Measurements from ENCODE around the gene TAS2R30. TPM values are rescaled to one million over a fixed set of nuclear protein-coding genes. Genes with fewer than 3 reads are reported as not detected.

TAS2R30 gene
- polyA plus RNA-seq, 1 donor from 2014 or later: 0.53 TPM

GRCh38 chr12:11092128-11092527, 42.3 kb downstream of the TAS2R30 start, which contains the start of gene TAS2R43:
TAS2R43 (minus strand) TSS chr12:11092313; CDS start chr12:11092229, 84 bp downstream.
- Histone ChIP-seq H3K9me2 (ENCODE audit: insufficient read depth, low read length) (no peaks in the 10 kb centered on the region), H3K4me2 (ENCODE audit: low read length) (no peak within 1 kb of the TSS), H3K79me2 (replicated peaks; ENCODE audit: insufficient read depth, low read length) (no peaks in the 10 kb centered on the region), H3K27me3 (ENCODE audit: insufficient read depth, low read depth, low read length) (no peaks in the 10 kb centered on the region), H3K4me3 (ENCODE audit: low read length) (no peak within 1 kb of the TSS), H3K9me3 (ENCODE audit: low read length) (no peaks in the 10 kb centered on the region), H3K27ac (ENCODE audit: low read length) (no peak within 1 kb of the TSS), H2AFZ (ENCODE audit: low read depth, low read length) (no peak within 1 kb of the TSS), H4K20me1 (ENCODE audit: insufficient read depth) (no peaks in the 10 kb centered on the region), H3K36me3 (ENCODE audit: insufficient read depth, low read length) (no peaks in the 10 kb centered on the region), H3F3A (ENCODE audit: insufficient read depth, low read length, poor library complexity, severe bottlenecking) (no peaks in the 10 kb centered on the region), H3K9ac (ENCODE audit: low read length) (no peak within 1 kb of the TSS)
- TF ChIP-seq EZH2 (IDR thresholded peaks at IDR 0.05; ENCODE audit: borderline replicate concordance, insufficient read depth, low read length, poor library complexity, severe bottlenecking): no peak
- no peak for TF ChIP-seq TAF1 (IDR thresholded peaks at IDR 0.05; ENCODE audit: low read depth)
- no peak for TF ChIP-seq MXI1 (conservative IDR thresholded peaks at IDR 0.05; ENCODE audit: poor library complexity, severe bottlenecking)
- TF ChIP-seq SMC3 (conservative IDR thresholded peaks at IDR 0.05; ENCODE audit: poor library complexity): no peak
- no peak for TF ChIP-seq POLR2AphosphoS5 (IDR thresholded peaks at IDR 0.05)
- TF ChIP-seq, protein P1, sequence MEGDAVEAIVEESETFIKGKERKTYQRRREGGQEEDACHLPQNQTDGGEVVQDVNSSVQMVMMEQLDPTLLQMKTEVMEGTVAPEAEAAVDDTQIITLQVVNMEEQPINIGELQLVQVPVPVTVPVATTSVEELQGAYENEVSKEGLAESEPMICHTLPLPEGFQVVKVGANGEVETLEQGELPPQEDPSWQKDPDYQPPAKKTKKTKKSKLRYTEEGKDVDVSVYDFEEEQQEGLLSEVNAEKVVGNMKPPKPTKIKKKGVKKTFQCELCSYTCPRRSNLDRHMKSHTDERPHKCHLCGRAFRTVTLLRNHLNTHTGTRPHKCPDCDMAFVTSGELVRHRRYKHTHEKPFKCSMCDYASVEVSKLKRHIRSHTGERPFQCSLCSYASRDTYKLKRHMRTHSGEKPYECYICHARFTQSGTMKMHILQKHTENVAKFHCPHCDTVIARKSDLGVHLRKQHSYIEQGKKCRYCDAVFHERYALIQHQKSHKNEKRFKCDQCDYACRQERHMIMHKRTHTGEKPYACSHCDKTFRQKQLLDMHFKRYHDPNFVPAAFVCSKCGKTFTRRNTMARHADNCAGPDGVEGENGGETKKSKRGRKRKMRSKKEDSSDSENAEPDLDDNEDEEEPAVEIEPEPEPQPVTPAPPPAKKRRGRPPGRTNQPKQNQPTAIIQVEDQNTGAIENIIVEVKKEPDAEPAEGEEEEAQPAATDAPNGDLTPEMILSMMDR (IDR thresholded peaks at IDR 0.05; ENCODE audit: poor library complexity, severe bottlenecking): no peak
- TF ChIP-seq, protein P2, sequence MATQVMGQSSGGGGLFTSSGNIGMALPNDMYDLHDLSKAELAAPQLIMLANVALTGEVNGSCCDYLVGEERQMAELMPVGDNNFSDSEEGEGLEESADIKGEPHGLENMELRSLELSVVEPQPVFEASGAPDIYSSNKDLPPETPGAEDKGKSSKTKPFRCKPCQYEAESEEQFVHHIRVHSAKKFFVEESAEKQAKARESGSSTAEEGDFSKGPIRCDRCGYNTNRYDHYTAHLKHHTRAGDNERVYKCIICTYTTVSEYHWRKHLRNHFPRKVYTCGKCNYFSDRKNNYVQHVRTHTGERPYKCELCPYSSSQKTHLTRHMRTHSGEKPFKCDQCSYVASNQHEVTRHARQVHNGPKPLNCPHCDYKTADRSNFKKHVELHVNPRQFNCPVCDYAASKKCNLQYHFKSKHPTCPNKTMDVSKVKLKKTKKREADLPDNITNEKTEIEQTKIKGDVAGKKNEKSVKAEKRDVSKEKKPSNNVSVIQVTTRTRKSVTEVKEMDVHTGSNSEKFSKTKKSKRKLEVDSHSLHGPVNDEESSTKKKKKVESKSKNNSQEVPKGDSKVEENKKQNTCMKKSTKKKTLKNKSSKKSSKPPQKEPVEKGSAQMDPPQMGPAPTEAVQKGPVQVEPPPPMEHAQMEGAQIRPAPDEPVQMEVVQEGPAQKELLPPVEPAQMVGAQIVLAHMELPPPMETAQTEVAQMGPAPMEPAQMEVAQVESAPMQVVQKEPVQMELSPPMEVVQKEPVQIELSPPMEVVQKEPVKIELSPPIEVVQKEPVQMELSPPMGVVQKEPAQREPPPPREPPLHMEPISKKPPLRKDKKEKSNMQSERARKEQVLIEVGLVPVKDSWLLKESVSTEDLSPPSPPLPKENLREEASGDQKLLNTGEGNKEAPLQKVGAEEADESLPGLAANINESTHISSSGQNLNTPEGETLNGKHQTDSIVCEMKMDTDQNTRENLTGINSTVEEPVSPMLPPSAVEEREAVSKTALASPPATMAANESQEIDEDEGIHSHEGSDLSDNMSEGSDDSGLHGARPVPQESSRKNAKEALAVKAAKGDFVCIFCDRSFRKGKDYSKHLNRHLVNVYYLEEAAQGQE (IDR thresholded peaks at IDR 0.05; ENCODE audit: borderline replicate concordance): no peak
- TF ChIP-seq RAD21 (conservative IDR thresholded peaks at IDR 0.05): no peak
- no peak for TF ChIP-seq EP300 (conservative IDR thresholded peaks at IDR 0.05; ENCODE audit: poor library complexity, severe bottlenecking)

DNA sequence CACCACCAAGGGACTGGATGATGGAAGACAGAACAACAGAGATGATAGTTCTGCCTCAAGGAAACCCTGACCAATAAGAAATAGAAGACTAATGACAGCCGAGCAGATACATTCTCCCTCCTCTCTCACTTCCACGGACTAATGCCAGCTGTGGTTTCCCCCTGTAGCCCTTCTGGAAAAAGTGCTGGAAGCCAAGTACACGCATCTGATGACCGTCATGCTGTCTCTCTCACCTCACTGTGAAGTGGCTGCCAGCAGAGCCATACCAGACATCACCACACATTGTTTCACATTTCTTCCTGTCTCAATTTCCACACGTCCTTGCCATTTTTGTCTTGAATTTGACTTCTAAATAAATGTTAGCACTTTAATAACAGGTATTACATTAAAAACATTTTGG, 45.2 kb downstream of the TAS2R30 start:
- Histone ChIP-seq H3K36me3 (ENCODE audit: insufficient read depth, low read length) (no peaks in the 10 kb centered on the region), H3K4me2 (ENCODE audit: low read length) (no peak overlapping the region), H3K9me2 (ENCODE audit: insufficient read depth, low read length) (no peaks in the 10 kb centered on the region), H4K20me1 (ENCODE audit: insufficient read depth) (no peaks in the 10 kb centered on the region), H2AFZ (ENCODE audit: low read depth, low read length) (no peak overlapping the region), H3K9me3 (ENCODE audit: low read length) (no peaks in the 10 kb centered on the region), H3K27me3 (ENCODE audit: insufficient read depth, low read depth, low read length) (no peaks in the 10 kb centered on the region), H3K4me3 (ENCODE audit: low read length) (no peak overlapping the region), H3F3A (ENCODE audit: insufficient read depth, low read length, poor library complexity, severe bottlenecking) (no peaks in the 10 kb centered on the region), H3K79me2 (replicated peaks; ENCODE audit: insufficient read depth, low read length) (no peaks in the 10 kb centered on the region), H3K9ac (ENCODE audit: low read length) (no peak overlapping the region), H3K27ac (ENCODE audit: low read length) (no peak overlapping the region)
- no peak for TF ChIP-seq RAD21 (conservative IDR thresholded peaks at IDR 0.05)
- TF ChIP-seq EZH2 (IDR thresholded peaks at IDR 0.05; ENCODE audit: borderline replicate concordance, insufficient read depth, low read length, poor library complexity, severe bottlenecking): no peak
- TF ChIP-seq POLR2AphosphoS5 (IDR thresholded peaks at IDR 0.05): no peak
- TF ChIP-seq, protein P1 (IDR thresholded peaks at IDR 0.05; ENCODE audit: poor library complexity, severe bottlenecking): no peak
- no peak for TF ChIP-seq TAF1 (IDR thresholded peaks at IDR 0.05; ENCODE audit: low read depth)
- TF ChIP-seq EP300 (conservative IDR thresholded peaks at IDR 0.05; ENCODE audit: poor library complexity, severe bottlenecking): no peak
- TF ChIP-seq, protein P2 (IDR thresholded peaks at IDR 0.05; ENCODE audit: borderline replicate concordance): no peak
- TF ChIP-seq SMC3 (conservative IDR thresholded peaks at IDR 0.05; ENCODE audit: poor library complexity): no peak
- no peak for TF ChIP-seq MXI1 (conservative IDR thresholded peaks at IDR 0.05; ENCODE audit: poor library complexity, severe bottlenecking)
